HG03378 (cell line): ENCODE data around the gene MRPL27.

Experiments
- ATAC-seq: cut with Tn5 transposase; IDR thresholded peaks from one replicate; pipeline ENCODE4 v1.9.1; 2021; ENCODE audit warnings: mild to moderate bottlenecking, moderate library complexity; ENCODE audit not compliant: unreplicated experiment

The MRPL27 gene

DNA sequence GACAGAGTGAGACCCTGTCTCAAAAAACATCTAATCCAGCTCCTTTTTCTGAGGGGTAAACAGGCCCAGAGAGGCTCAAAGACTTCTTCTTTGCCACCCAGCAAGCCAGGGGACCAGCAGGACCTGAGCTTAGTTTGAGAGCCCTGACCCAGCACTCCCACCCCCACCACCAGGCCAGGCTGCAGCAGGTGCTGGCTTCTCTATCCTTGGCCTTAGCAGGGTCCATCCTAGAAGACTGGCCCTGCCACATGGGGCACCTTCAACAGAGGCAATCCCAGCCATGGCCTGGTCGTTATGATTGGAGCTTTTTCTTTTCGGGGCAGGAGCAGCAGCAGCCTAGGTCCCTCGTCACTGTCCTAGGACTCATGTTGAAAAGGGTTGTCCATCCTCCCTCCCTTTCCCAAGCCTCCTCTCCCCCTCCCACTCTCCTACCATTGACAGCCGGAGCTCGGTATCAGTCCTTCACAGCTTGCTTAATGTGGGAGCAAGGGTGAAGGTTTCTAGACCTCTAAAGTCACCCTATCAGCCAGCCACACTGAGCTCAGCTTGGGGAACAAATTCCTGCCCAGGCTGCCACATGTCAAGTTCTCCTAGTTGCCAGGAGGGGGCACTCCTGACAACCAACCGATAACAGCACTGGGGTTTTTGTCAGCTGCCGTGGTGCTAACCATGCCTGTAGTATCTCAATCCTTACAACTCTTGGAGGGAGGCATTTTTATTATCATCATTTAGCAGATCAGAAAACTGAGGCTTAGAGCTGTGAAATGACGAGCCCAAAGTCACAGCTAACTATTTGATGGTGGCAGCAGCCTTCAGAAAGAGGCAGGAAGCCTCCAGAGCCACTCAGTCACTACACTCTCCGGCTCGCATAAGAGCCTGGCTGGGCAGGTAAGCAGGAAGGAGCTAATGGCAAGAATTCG is 11.2 kb downstream of the MRPL27 start:
- no peak for ATAC-seq

DNA sequence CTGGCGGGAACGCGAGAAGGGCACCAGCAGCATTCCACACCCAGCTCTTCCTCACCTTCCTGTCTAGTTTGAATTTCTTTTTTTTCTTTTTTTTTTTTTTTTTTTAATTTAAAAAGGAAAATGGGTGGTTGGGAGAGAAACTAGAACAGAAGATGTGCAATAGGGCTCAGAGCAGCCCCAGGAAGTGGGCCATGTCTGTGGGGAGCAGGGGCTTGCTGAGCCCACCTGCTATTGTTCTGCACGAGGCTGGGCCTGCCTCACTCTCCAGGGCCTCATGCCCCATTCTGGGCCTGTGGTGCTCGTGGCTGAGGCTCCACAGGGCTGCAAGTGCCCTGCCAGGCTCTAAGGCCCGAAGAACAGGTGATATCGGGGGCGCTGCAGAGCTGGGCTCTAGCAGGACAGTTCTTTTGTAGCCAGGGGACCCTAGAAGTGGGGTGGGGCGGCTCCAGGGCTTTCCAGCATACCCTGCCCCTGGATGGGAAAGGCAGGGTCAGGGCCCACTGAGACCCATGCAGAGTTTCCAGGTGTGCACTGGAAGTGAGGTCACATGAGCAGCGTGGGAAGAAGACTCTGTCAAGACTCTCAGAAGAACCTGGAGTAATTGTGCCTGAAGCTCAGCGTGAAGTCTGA is 12.4 kb downstream of the MRPL27 start:
- ATAC-seq = no peak

DNA sequence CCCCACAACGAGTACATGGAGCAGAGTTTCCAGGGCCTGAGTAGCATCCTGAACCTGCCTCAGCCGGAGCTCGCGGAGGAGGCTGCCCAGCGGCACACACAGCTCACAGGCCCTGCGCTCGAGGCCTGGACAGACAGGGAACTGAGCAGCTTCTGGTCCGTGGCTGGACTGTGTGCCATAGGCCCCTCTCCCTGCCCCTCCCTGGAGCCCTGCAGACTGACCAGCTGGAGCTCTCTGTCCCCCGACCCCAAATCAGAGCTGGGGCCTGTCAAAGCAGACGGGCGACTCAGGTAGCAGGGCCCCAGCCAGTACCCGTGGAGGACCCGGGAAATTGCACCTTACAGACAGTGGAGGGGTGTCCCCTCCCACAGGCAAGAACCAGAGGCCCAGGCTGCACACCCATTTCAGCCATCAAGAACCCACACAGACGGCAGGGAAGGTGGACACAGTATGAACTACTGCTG is 13.0 kb downstream of the MRPL27 start:
- no peak for ATAC-seq

DNA sequence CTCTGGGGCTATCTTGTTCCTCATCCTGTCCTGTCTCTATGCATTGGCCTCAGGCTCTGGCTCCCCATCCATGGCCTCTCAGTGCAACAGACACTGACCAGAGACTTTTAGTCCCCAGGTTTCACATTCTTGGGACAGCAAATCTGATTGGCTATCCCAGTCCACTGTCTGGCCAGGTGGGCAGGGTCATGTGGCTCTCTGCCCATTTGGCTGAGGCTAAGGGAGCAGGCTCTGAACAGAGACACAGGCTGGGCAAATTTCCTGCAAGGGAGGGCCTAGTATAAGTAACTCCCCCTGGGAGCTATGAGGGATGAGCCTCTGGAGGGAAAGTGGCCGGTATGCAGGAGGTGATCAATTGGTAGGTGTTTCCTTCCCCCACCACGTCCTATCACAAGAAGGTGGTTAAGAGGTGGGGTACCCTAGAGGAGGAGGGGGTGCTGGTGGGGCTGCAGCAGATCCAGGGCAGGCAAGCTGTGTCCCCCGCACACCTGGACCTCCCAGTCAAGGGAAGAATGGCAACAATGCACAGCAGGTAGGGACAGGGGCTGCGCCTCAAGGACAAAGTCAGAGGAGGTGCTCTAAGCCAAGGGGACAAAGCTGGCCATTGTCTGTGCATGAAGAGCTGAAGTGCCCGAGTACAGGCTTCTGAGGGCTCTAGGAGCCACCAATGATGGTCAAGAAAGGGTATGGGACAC is 13.8 kb downstream of the MRPL27 start:
- no peak for ATAC-seq

DNA sequence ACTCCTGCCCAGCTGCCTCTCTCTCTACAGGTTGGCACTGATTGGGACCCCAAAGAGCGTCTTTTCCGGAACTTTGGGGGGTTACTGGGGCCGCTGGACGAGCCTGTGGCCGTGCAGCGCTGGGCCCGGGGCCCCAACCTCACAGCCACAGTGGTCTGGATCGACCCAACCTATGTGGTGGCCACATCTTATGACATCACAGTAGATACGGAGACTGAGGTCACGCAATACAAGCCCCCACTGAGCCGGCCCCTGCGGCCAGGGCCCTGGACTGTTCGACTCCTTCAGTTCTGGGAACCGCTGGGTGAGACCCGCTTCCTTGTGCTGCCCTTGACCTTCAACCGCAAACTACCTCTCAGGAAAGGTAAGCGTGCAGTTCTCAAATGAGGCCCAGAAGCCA is 14.8 kb downstream of the MRPL27 start:
- no peak for ATAC-seq

DNA sequence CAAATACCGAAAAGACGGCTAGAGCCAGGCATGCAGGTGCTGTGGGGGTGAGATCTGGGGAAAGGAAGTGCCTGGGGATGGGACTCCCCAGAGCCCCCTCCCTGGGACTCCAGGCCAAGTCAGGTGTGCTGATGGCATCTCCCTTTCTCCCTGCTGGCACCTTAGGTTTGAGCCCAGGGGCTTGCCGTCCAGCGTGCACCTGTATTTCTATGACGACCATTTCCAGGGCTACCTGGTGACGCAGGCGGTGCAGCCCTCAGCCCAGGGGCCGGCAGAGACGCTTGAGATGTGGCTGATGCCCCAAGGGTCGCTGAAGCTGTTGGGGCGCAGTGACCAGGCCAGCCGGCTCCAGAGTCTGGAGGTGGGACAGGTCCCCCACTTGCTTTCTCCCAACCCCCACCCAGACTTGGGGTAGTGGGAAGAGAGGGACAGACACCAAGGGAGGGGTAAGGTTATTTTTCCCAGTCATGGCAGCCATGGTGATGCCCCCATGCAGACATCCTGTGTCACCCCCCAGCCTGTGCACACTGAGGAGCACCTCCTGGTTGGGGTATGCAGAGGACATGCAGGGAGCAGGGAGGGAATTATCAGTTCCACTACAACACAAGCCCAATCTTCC is 16.0 kb downstream of the MRPL27 start:
- no peak for ATAC-seq

DNA sequence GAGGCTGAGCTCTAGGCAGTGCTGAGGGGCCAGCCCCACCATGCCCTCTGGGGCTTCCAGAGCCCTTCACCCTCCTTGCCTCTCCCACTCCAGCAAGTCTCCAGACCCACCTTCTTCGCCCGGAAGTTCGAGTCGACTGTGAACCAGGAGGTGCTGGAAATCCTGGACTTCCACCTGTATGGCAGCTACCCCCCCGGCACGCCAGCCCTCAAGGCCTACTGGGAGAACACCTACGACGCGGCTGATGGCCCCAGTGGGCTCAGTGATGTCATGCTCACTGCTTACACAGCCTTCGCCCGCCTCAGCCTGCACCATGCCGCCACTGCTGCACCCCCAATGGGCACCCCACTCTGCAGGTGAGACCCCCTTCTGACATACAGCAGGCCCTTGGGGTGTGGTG is 16.6 kb downstream of the MRPL27 start:
- no peak for ATAC-seq

DNA sequence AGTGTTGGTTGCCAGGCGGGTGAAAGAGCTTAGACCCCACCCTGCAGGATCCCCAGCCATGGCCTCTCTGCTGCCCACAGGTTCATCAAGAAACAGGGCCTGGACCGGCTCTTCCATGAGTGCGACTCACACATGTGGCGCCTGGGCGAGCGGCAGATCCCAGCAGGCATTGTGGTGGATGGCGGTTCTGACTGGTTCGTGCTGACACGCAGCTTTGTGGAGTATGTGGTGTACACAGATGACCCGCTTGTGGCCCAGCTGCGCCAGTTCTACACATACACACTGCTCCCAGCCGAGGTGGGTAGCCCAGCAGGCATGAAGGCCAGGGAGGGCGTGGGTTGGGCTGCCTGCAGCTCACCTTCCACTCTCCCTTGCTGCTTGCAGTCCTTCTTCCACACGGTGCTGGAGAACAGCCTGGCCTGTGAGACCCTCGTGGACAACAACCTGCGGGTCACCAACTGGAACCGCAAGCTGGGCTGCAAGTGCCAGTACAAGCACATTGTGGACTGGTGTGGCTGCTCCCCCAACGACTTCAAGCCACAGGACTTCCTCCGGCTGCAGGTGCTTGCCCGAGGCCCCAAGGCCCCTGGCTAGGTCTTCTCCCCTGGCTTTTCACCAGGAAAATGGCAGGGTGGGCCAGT is 17.2 kb downstream of the MRPL27 start:
- no peak for ATAC-seq

DNA sequence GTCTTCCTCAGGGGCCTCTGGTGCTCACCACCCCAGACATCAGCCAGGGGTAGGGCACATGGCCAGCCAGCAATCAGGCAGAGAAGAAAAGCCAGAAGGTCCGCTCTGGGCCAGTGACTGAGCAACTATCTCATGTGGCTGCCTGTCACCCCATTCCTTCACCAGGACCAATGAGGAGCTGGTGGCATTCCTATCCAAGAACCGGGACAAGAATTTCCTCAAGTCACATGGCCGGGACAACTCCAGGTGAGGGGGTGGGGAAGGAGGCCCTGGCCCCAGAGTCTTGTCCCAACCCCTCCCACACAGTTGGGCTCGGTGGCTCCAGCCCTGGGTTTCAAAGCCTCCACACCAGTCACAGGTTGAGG is 17.7 kb downstream of the MRPL27 start:
- no peak for ATAC-seq

DNA sequence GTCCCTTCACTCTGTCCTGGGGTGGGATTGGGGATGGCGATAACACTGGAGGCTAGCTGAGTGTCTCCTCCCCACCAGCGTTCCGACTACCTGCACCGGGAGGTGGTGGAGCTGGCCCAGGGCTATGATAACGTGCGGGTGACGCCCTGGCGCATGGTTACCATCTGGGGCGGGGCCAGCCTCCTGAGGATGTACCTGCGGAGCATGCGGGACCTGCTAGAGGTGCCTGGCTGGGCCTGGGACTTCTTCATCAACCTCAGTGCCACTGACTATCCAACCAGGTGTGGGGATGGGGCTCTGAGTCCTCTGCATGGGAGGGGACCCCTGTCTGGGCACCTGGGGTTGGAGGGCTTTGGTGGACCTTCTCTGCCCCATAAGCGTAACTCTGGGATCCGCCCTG is 18.2 kb downstream of the MRPL27 start:
- ATAC-seq = no peak

DNA sequence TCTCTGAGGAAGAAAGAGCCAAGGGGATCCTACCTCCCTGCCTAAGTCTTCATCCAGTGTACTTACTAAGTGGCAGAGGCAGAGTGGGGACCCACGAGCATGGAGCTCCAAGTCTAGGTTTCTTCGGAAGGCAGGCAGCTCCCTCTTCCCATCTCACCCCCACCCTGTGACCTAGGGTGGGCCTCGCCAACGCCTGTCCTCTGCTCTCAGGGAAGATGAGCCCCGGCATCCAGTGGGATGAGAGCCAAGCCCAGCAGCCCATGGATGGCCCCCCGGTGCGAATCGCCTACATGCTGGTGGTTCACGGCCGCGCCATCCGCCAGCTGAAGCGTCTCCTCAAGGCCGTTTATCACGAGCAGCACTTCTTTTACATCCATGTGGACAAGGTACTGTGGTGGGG is 18.8 kb downstream of the MRPL27 start:
- ATAC-seq = no peak

DNA sequence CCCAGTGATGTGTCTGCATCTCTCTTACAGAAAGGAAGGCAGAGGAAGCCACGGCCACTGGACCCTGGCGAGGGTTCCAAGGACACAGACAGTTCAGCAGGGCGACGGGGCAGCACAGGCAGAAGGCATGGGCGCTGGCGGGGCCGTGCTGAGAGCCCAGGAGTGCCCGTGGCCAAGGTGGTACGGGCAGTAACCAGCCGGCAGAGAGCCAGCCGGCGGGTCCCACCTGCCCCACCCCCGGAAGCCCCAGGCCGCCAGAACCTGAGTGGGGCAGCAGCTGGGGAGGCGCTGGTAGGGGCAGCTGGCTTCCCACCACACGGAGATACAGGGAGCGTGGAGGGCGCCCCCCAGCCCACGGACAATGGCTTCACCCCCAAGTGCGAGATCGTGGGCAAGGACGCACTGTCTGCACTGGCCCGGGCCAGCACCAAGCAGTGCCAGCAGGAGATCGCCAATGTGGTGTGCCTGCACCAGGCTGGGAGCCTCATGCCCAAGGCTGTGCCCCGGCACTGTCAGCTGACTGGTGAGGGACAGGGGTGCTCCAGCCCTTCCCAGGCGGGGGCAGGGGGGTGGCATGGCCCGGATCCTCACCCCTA is 19.3 kb downstream of the MRPL27 start:
- no peak for ATAC-seq

DNA sequence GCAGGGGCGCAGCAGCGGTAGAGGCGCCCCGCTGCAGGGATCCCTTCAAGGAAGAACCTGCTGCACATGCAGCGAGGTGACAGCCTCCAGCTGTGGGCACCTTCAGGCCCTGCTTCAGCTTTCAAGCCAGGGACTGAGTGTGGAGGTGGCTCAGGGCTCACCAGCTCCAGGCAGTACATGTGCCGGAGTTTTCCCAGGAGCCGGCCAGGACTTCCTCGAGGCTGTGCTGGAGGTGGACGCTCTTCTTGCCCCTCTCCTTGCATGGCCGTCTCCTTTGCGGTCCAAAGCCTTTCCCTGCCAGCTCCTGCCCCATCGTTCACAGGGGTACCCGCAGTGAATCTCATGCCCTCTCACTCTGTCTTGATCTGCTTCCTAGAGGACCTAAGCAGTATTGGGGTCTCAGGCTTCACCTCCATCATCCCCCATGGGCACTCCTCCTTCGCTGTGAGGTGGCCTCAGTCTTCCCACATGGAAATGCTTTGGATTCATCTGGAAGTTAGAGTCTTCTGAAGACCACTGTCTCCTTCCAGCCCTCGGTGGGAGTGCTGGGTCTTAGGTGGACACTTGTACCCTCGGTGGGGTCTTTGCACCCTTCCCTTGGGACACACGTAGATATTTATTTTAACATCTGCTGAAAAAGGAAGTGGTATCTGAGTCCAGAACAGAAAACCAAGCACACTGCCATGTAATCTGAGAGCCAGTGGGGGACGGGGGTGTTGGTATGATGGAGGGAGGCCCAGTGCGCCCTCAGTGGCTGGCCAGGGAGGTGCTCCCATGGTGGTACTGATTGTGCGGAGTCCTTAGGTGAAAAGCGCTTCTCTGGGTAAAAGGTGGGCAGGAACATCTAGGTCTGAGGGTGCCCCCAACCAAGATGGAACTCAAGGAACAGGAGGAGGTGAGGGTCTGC is 20.0 kb downstream of the MRPL27 start:
- no peak for ATAC-seq

DNA sequence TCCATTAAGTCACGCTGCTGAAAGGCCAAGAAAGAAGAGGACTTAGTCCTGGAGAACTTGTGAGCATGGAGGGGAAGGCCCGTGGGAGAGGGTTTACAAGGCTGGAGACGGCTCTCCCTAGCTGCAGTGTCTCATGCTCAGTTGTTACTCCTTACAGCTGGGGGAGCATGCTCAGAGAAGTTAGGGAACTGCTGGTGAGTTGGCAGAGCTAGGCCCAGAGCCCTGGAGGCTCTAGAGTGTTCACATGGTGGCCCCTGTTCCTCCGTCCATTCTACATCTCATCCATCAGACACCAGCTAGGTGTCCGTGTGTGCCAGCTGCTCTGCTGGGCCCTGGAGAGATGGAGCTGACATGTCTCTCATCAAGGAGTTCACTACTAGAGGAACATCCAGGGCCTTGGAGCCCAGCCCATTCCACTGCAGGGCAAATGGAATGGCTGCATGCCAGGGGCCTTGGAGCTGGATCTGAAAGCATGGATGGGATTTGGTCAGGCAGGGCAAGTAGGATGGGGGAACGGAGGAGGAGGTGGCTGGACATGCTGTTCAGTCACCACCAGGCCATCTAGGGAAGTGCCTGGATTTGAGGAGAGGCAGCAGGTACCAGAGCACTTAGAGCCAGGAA is 20.8 kb downstream of the MRPL27 start:
- ATAC-seq = no peak

DNA sequence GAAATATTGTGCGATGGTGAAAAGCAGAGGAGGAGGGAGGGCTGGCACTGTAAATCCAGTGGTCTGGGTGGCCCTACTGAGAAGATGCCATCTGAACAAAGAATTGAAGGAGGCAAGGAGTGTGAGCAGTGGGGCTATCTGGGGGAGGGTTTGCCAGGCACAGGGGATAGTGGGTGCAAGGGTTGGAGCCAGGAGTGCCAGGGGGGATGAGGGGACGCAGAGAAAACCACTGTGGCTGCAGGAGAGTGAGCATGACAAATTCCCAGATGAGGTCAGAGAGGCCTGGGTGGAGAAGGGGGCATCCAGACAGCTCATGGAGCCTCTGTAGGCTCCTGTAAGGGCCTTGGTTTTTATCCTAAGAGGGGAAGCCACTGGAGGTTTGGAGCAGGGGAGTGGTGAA is 22.3 kb downstream of the MRPL27 start:
- no peak for ATAC-seq

DNA sequence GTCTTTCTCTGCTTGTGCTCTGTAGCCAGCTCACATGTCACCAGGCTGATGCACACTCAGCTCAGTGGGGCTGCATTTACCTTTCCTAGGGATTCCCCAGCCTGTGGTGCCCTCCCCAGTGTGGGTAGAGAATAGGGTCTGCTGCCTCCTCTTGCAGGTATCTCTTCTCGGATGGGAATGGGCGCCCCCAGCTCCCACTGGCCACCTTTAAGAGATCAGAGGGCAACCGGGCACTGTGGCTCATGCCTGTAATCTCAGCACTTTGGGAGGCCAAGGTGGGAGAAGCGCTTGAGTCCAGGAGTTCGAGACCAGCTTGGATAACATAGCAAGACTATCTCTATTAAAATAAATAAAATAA is 23.8 kb downstream of the MRPL27 start:
- ATAC-seq = no peak

DNA sequence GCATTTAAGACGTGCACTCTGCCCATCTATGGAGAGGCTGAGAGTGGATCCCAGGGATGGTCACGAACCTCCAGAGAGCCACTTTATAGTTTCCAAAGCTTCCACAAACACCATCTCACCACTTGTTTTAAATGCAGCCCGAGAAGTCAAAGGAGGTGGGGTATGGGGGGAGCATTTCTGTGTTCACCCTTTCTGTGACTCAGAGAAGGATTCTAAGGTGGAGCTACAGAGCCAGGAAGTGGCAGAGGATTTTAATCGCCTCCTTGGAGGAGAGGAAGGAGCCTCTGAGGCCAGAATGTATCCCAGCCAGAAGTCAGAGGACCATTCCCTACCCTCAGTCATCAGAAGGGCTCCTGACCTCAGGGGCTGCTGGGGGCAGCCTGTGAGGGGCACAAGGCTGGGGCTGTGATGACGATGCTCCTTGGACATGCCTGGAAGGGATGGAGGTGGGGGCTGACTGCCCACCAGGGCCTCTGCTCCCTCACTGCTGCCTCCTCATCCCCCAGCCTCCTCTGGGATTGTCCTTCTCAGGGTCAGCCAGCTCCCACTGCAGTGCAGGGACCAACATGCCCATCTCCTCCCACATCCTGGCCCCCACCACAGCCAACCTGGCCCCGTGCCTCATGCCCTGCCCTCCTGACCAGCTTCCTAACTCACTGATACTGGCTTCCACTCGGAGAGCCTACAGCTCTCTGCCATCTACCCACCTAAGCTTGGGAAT is 24.3 kb downstream of the MRPL27 start:
- no peak for ATAC-seq

DNA sequence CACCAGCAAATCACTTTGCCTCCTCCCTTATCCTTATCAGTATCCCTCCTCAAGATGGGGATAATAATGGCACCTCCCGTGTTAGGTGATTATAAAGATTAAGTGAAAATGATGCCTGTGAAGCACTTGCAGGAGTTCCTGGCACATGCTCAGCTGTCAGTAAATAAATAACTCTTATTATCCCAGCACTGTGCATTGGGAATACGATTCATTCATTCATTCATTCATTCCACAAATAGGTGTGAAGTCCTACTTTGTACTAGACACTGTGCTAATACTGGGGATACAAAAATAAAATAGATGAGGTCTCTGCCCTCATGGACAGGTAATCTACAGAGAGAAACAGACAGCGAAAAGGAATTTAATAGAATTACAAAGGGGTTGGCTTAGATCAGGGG is 25.1 kb downstream of the MRPL27 start:
- no peak for ATAC-seq
